Renal pelvis (tissue), 12 donors: ENCODE results near the gene TTF1. TPM values are rescaled to one million over a fixed set of nuclear protein-coding genes. Genes with fewer than 3 reads are reported as not detected.

ENCODE experiments used
- DNase-seq: peaks from one replicate; pipeline ENCODE4 v3.0.0-alpha.2; 2013
- long read RNA-seq, 16 experiments: transcript quantifications; one replicate each; lab custom pipeline, GENCODE V29; 2026
- polyA plus RNA-seq, 3 donors: library from polyadenylated mRNA; unstranded; fragments of 120-200 nt; gene quantifications; one replicate each; pipeline ENCODE4 v1.2.1, GENCODE V29; 2013; ENCODE audit not compliant: insufficient read length in 3 of 3

Gene TTF1, protein sequence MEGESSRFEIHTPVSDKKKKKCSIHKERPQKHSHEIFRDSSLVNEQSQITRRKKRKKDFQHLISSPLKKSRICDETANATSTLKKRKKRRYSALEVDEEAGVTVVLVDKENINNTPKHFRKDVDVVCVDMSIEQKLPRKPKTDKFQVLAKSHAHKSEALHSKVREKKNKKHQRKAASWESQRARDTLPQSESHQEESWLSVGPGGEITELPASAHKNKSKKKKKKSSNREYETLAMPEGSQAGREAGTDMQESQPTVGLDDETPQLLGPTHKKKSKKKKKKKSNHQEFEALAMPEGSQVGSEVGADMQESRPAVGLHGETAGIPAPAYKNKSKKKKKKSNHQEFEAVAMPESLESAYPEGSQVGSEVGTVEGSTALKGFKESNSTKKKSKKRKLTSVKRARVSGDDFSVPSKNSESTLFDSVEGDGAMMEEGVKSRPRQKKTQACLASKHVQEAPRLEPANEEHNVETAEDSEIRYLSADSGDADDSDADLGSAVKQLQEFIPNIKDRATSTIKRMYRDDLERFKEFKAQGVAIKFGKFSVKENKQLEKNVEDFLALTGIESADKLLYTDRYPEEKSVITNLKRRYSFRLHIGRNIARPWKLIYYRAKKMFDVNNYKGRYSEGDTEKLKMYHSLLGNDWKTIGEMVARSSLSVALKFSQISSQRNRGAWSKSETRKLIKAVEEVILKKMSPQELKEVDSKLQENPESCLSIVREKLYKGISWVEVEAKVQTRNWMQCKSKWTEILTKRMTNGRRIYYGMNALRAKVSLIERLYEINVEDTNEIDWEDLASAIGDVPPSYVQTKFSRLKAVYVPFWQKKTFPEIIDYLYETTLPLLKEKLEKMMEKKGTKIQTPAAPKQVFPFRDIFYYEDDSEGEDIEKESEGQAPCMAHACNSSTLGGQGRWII
- polyA plus RNA-seq, result 10 to 100 TPM; 16.1 to 23.1 (median 19.1) TPM
- long read RNA-seq, donor 1, partial matches to known transcripts, result 8 of 10 reads
- long read RNA-seq, donor 1, other reads (novel, unspliced or antisense), result 0 of 10 reads
- long read RNA-seq, donor 2, partial matches to known transcripts, result 0 of 1 reads
- long read RNA-seq, donor 2, other reads (novel, unspliced or antisense), result 0 of 1 reads
- long read RNA-seq, donor 3, partial matches to known transcripts, result 14 of 14 reads
- long read RNA-seq, donor 3, other reads (novel, unspliced or antisense), result 0 of 14 reads
- long read RNA-seq, donor 4, partial matches to known transcripts, result 6 of 6 reads
- long read RNA-seq, donor 4, other reads (novel, unspliced or antisense), result 0 of 6 reads
- long read RNA-seq, donor 5, result 0 reads
- long read RNA-seq, donor 6, partial matches to known transcripts, result 12 of 13 reads
- long read RNA-seq, donor 6, other reads (novel, unspliced or antisense), result 0 of 13 reads
- long read RNA-seq, donor 7, partial matches to known transcripts, result 40 of 41 reads
- long read RNA-seq, donor 7, other reads (novel, unspliced or antisense), result 0 of 41 reads
- long read RNA-seq, donor 8, result 0 reads
- long read RNA-seq, donor 9, partial matches to known transcripts, result 20 of 21 reads
- long read RNA-seq, donor 9, other reads (novel, unspliced or antisense), result 0 of 21 reads
- long read RNA-seq, donor 10, partial matches to known transcripts, result 10 of 10 reads
- long read RNA-seq, donor 10, other reads (novel, unspliced or antisense), result 0 of 10 reads
- long read RNA-seq, donor 11, result 0 reads
- long read RNA-seq, donor 12, partial matches to known transcripts, result 10 of 14 reads
- long read RNA-seq, donor 12, other reads (novel, unspliced or antisense), result 0 of 14 reads
- long read RNA-seq, donor 13, partial matches to known transcripts, result 17 of 17 reads
- long read RNA-seq, donor 13, other reads (novel, unspliced or antisense), result 0 of 17 reads
- long read RNA-seq, donor 14, result 0 reads
- long read RNA-seq, donor 15, partial matches to known transcripts, result 10 of 10 reads
- long read RNA-seq, donor 15, other reads (novel, unspliced or antisense), result 0 of 10 reads
- long read RNA-seq, donor 16, partial matches to known transcripts, result 7 of 9 reads
- long read RNA-seq, donor 16, other reads (novel, unspliced or antisense), result 0 of 9 reads

DNA sequence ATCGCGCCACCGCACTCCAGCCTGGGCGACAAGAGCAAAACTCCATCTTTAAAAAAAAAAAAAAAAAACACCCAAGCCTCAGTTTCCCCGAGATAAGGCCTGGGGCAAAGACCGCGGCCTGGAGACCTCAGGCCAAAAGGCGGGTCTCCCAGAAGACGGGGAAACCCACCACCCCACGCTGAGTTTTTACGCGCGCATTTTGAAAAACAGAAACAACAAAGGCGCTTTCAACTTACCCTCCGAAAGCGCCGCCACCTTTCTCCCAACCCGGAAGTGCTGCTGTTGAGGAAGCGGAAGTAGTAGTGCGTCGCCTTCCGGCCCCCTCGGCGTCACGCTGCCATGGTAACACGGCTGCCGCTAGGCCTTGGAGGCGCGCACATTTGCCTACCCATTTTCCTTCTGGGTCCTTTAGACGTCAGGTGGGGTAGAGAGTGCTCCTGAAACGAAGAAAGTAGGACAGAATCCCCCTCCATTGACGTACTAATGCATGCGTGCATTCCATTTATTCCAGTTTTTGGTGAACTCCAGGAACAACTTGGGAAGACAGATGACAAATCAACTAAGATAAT, at the start of gene TTF1:
TTF1 (minus strand) TSS at position 287 of the 569 bp plus-strand sequence. CDS start 4,019 bp downstream, outside the sequence.
- DNase-seq, result peak; percentile 92

DNA sequence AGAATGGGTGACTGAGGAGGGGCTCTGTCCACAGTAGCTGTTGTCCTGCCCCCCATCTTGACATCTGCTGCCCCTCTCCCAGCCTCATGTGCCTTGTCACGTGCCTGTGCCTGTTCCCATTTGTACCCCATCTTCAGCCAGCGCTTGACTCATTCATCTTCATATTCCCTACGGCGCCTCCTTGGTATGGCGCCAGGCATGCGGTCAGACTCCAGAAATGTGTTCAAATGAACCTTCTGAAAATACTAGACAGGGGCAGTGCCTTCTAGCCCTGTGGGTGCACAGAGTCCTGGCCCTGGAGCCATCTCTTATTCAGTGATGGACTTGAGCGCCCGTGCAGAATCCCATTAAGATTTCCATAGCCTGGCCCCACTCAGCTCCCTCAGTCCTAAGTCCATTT, 49.6 kb upstream of the TTF1 start:
- no peak for DNase-seq

DNA sequence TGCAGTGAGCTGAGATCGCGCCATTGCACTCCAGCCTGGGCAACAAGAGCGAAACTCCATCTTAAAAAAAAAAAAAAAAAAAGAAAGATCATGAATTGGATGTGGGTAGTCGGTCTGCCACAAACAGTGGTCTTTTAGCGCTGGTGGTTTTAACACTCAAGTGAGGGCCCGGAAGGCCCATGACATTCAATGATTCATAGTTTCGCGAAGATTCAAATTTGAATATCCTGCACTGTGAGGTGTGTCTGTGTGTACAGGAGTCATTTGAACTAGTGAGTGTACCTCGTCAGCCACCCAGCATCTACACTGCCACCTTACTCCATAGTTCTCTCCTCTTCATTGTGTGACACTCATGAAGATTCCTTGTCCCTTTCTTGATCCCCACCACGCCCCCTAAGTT, 44.6 kb upstream of the TTF1 start:
- no peak for DNase-seq

DNA sequence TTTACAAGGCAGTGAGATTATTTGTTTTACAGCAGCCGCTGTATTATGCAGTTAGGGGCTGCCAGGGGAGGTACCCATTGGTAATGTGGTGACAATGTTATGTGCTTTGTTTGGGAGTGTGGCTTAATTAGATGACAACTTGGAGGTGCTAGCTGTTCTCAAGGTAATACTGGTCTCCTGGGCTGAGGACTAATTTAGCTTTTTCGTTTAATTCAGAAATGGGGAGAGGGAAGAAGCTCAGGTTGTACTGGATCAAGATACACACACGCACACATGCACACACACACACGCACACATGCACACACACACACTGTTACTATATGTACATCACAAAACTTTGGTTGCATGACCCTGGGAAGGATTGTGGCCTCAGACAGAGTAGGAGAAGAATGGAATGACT, 41.3 kb upstream of the TTF1 start:
- no peak for DNase-seq

DNA sequence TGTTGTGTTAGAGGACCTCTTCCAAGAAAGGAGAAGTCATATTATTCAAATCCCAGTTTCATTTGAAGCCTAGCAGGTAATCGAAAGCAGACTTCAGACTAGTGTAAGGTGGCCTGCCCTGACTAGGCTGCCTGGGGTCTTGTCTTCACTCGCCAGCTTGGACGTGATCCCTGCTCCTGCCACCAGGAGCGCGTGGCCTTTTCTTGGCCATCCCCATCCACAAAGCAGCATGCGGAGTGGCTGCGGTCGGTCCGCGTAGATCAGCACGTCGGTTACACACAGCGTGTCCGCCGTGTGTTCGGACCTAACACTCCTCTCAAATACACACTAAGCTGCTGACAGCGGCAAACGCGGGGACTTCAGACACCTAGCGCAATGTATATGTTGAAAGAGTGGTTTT, 40.7 kb upstream of the TTF1 start:
- no peak for DNase-seq

DNA sequence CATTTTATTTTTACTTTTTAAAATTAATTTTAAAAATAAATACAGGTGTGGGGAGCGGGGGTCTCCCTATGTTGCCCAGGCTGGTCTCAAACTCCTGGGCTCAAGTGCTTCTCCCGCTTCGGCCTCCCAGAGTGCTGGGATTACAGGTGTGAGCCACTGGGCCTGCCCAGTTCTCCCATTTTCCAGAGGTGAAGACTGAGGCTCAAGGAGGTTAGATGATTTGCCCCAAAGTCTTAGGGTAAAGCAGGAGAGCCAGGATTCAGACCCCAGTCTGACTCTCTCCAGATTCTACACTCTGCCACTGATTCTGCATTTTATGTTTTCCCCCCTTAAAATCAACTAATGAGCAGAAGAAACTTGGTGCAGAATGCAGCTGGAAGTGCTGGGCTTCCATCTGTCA, 40.2 kb upstream of the TTF1 start:
- DNase-seq, result no peak

DNA sequence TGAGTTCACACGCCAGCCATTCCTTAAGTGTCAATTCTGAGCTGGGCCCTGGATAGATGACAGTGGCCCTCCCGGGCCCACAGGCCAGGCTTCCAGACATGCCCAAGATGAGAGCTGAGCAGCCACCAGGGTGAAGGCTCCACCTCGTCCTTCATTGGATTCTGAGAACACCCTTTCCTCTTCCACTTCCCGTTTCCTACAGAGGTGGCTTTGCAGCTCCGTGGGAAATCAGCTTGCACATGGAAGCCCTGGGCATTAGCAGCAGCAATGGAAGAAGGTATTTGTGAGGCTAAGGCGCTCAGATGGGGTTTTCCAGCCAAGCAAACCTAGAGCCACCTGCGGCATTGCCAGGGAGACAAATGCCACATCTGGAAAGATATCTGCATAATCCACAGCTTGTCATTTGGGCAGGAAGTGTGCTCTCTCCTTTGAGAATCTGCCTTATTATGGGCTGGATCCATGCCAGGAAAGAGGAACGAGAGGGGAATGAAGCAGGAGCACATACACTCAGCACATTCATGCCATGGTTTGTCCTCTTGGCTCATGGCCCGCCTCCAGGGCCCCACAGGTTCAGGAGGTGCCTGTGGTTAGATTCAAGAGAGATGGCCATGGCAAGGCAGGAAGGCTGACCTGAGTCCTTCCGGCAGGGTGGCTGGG, 37.4 kb upstream of the TTF1 start:
- DNase-seq, result no peak

DNA sequence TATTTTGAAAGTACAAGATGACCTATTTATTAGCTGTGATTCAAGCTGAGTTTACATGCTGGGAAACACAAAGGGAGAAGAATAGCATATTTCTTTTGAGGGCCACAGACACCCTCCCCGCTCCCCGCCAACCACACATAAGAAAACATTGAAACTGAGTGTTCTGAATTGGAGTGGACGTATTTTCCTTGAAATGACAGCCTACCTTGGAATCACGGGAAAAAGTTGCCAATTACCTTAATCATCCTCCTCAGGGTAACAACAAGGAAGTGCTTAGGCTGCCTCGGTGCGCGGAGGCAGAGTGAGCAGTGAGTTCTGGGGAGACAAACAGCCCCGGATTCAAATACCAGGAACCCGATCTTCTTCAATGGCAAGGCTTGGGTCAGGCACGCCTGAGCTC, 34.8 kb upstream of the TTF1 start:
- no peak for DNase-seq

DNA sequence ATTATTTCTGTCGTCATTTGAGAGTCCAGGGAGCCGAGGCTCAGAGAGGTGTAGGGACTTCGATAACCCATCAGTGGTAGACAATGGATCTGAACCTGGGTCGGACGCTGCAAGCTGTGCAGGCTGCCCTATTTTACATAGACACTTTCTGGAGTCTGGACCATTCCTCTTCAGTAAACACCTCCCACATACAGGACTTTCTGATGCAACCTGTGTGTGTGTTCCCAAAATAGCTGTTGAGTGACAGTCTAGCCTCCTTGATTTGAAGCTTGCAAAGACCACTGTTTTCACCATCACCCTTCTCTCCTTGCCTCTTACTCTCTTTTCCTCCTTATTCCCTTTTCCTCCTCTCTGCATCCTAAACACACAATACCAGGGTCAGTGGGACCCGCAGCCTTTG, 34.1 kb upstream of the TTF1 start:
- DNase-seq, result no peak

DNA sequence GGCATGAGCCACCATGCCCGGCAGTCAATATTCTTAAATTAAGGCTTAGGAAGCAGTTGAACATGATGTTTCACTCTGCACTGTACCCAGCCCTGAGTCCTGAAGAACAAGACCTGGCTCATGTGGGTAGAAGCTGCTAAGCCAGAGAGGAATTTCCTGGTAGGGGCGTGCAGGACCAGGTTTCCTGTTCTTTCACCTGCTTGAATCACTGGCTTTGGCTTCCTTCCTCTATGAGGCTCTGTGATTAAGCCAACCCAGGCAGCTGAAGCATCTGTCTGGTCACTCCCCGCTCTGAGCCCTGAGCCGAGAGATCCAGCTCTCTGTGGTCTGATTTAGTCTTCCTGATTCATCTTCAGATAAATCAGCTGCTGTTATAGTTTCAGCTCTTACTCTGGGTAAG, 32.5 kb upstream of the TTF1 start:
- DNase-seq, result no peak

DNA sequence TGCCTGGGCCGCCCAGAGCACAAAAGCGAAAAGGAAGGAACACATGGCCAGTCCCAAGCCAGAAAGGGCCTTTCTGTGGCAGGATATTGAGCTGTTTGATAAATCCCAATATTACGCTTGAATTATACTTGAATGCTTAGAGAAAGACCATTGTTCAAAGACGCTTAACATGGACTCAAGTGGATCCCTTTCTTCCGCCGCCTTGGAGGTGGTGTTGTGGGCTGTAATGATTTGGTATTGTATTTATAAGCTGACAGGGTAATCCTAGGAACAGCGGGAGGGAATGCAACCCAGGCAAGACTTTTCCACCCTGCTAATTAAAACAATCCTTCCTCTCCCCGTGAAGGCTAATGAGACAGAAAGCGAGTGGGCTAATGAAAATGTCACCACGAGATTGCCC, 28.2 kb upstream of the TTF1 start:
- DNase-seq, result no peak

DNA sequence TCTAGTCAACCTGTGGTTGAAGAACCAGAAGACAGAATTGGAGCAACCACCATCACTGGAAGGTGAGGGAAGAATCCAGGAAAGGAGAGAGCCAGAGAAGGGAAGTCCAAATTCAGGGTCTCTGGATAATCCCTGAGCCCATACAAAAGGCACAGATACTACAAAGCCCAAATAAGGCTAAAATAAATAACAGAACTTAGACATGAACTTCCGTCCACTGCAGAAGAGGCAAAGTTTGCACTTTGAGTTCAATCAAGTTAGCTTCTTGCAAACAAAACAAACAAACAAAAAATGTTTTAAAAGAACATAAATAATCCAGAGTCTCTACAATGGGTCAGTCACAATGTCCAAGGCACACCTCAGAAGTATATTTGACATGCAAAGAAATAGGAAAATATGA, 24.4 kb upstream of the TTF1 start:
- DNase-seq, result no peak

DNA sequence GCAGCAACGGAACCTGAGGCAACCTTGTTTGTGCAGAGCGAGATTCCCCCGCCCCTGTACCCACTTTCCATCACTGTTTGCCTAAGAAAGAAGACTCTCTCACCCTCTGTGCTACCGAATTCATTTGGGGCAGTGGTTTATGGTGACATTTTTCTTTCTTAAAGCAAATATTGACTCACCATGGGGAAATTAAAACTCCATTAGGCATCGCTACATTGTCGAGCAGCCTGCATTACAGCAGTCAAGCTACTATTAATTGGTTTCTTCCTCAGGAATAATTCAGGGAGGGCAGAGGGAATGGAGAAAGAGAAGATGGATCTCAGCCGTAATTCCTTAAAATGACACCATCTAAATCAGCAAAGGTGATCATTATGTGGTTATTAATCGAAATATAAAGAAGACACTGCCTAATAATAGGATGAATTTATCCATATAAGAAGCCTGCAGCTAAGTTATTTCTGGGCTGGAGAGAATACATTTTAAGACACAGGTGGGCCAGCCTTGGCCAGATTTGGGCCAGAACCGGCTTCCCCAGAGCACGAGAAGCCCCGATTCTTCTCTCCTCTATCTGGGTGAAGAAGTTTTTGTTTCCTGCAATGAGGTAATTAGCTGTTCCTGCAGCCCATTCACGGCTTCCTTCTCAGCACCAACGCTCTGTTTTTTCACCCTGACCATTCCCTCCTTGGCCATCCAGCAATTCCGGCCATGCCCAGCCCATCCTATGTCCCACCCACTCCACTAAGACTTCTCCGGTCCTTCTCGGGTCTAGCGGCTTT, 20.2 kb upstream of the TTF1 start:
- DNase-seq, result no peak

DNA sequence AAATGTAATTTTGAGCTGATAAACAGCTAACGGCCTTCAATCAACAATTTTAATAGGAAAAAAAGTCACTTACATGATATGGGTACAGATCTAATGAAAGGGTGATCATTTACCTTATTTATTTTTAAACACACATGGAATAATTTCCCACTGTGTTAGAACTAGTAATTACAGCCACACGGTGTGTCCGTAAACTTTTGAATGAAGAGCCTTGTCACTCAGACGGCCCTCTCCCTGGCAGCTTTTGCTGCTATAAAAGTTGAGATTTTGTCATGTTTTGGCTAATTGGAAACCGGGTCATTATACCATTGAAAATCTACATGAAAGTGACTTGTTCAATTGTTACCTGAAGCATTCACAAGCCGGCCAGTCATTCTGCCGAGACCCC, 19.0 kb upstream of the TTF1 start:
- no peak for DNase-seq

DNA sequence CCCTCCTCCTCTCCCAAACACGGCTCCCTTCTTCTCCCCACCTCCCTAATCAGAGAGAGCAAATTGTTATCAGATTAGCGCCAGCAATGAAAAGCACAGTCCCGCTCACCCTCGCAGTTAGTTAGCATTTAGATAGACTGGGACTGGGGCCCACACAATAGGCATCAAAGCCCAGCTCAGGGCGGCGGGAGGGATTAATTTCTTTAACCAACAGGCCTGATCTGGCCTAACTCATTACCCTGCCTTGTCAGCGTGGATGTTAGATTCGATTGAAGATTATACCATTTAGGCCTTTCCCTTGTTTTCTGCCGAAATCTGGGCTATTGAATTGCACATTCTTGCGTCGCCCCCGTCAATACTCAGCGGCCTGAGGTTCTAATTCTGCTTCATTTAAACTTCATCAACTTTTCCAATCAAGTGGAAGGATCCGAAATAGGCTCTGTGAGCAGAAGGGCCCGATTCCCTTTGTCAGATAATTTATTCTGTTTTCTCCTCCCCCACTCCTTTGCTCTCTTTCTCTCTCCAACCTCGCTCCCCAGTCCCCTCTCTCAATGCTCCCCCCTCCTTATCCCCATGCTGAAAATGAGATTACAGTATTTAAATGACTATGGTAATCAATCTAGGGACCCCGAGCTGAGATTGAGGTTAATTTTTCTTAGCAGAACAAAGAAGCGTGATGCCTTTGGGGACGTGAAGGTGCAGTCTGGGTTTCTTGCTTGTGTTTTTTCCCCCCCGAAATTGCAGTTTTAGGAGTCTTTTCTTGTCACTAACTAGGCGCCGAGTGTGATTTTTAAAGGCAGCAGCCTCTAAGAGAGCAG, 18.4 kb upstream of the TTF1 start:
- DNase-seq, result no peak

DNA sequence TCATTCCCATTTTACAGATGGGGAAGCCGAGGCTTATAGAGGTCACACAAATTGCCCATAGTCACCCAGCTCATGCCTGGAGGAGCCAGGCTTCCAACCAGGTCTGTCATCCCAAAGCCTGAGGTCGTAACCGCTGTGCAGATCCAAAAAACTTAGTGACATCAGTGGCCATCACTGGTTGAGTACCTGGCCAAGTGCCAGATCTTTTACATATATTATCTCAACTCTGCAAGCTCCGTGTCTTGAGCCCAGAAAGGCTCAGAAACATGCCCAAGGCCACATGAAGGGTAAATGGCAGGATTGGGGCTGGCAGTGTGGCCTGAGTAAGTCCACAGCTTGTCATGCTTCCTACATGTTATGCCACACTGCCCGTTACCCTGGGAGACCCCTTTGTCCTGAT, 16.9 kb upstream of the TTF1 start:
- DNase-seq, result no peak

DNA sequence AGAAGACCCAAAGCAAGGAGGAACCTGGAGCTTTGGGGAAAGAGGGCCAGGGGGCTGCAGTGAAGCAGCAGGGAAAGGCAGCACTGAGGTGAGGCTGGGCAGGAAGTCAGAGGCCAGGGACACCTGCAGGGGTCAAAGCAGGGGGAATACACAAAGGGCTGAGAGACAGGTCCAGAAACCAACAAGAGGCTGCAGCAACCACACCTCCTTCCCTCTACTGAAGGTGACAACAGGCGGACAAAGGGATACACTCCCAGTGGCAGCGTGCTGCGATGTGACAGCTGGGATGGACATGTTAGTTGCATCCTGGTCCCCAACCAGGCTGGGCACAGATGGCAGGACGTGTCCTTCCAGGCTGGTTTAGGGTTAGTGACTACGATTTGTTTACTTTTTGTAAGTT, 15.9 kb upstream of the TTF1 start:
- no peak for DNase-seq
